Activated CD4-positive, alpha-beta T cell treated with anti-CD3 and anti-CD28 coated beads, Interleukin-2, Interleukin-6, amounts not matched to agents 100 ng/mL and 50 ng/mL, durations not matched to agents 16 hours and 8 hours (primary cell): Measurements from ENCODE around the gene DGKG.

Source experiments
- DNase-seq: peaks from one replicate; pipeline ENCODE4 v3.0.0-alpha.2; 2020

Gene DGKG

GRCh38 chr3:186367631-186368030, 5.6 kb upstream of the DGKG start:
- no peak for DNase-seq

- no peak for DNase-seq
Measured at GRCh38 chr3:186366206-186366605, 4.2 kb upstream of the DGKG start.

GRCh38 chr3:186365202-186365974, 3.4 kb upstream of the DGKG start:
- DNase-seq = no peak

- no peak for DNase-seq
Measured at GRCh38 chr3:186362988-186363387, 954 bp upstream of the DGKG start.

GRCh38 chr3:186362537-186362842, 456 bp upstream of the DGKG start:
- DNase-seq = no peak

- DNase-seq = no peak
Measured at GRCh38 chr3:186361246-186361761, 730 bp downstream of the DGKG start.

- DNase-seq = no peak
Measured at GRCh38 chr3:186360779-186361178, 1.3 kb downstream of the DGKG start.

- no peak for DNase-seq
Measured at GRCh38 chr3:186359078-186359477, 3.0 kb downstream of the DGKG start.

- no peak for DNase-seq
Measured at GRCh38 chr3:186356152-186356551, 5.9 kb downstream of the DGKG start.

- no peak for DNase-seq
Measured at GRCh38 chr3:186354100-186354499, 7.9 kb downstream of the DGKG start.

- DNase-seq = no peak
Measured at GRCh38 chr3:186352369-186352768, 9.7 kb downstream of the DGKG start.

GRCh38 chr3:186342197-186342596, 19.8 kb downstream of the DGKG start:
- DNase-seq = no peak

GRCh38 chr3:186340204-186340603, 21.8 kb downstream of the DGKG start:
- DNase-seq = no peak

GRCh38 chr3:186339180-186339918, 22.7 kb downstream of the DGKG start:
- no peak for DNase-seq

- no peak for DNase-seq
Measured at GRCh38 chr3:186333256-186333655, 28.8 kb downstream of the DGKG start.

- peak; percentile 3 for DNase-seq
Measured at GRCh38 chr3:186330772-186331460, 31.1 kb downstream of the DGKG start.

GRCh38 chr3:186329589-186329988, 32.4 kb downstream of the DGKG start:
- DNase-seq = no peak

GRCh38 chr3:186327912-186328487, 34.0 kb downstream of the DGKG start:
- no peak for DNase-seq

GRCh38 chr3:186322761-186323160, 39.3 kb downstream of the DGKG start:
- DNase-seq = no peak

GRCh38 chr3:186321746-186322145, 40.3 kb downstream of the DGKG start:
- DNase-seq = no peak

- no peak for DNase-seq
Measured at GRCh38 chr3:186320862-186321568, 41.0 kb downstream of the DGKG start.

GRCh38 chr3:186319945-186320344, 42.1 kb downstream of the DGKG start:
- DNase-seq = no peak

GRCh38 chr3:186318135-186318534, 43.9 kb downstream of the DGKG start:
- no peak for DNase-seq
